Ishikawa (cell line): Measurements from ENCODE around the gene MAP4K3.

Experiments used
- CEBPB ChIP-seq: IDR thresholded peaks from 2 replicates; pipeline ENCODE4 v1.6.1; 2012
- CREB1 ChIP-seq: IDR thresholded peaks from 2 replicates; pipeline ENCODE4 v1.6.1; 2012; ENCODE audit warnings: low read depth
- EP300 ChIP-seq: IDR thresholded peaks from 2 replicates; pipeline ENCODE4 v1.6.1; 2012; ENCODE audit warnings: borderline replicate concordance
- NFIC ChIP-seq: IDR thresholded peaks from 2 replicates; pipeline ENCODE4 v1.6.1; 2012
- RAD21 ChIP-seq: IDR thresholded peaks from 2 replicates; pipeline ENCODE4 v1.6.1; 2012; ENCODE audit warnings: low read depth
- TAF1 ChIP-seq: IDR thresholded peaks from 2 replicates; pipeline ENCODE4 v1.6.1; 2012; ENCODE audit warnings: low read depth, mild to moderate bottlenecking
- TCF12 ChIP-seq: IDR thresholded peaks from 2 replicates; pipeline ENCODE4 v1.6.1; 2012; ENCODE audit warnings: low read depth
- TEAD4 ChIP-seq: IDR thresholded peaks from 2 replicates; pipeline ENCODE4 v1.6.1; 2012
- YY1 ChIP-seq: IDR thresholded peaks from 2 replicates; pipeline ENCODE4 v1.6.1; 2012; ENCODE audit warnings: low read depth
- ZBTB7A ChIP-seq: IDR thresholded peaks from 2 replicates; pipeline ENCODE4 v1.6.1; 2012; ENCODE audit warnings: low read depth
- TF ChIP-seq, protein P1 (sequence below): IDR thresholded peaks from 2 replicates; pipeline ENCODE4 v1.6.1; 2012
- TF ChIP-seq, protein P2 (sequence below): IDR thresholded peaks from 2 replicates; pipeline ENCODE4 v1.6.1; 2012; ENCODE audit warnings: low read depth, mild to moderate bottlenecking

DNA sequence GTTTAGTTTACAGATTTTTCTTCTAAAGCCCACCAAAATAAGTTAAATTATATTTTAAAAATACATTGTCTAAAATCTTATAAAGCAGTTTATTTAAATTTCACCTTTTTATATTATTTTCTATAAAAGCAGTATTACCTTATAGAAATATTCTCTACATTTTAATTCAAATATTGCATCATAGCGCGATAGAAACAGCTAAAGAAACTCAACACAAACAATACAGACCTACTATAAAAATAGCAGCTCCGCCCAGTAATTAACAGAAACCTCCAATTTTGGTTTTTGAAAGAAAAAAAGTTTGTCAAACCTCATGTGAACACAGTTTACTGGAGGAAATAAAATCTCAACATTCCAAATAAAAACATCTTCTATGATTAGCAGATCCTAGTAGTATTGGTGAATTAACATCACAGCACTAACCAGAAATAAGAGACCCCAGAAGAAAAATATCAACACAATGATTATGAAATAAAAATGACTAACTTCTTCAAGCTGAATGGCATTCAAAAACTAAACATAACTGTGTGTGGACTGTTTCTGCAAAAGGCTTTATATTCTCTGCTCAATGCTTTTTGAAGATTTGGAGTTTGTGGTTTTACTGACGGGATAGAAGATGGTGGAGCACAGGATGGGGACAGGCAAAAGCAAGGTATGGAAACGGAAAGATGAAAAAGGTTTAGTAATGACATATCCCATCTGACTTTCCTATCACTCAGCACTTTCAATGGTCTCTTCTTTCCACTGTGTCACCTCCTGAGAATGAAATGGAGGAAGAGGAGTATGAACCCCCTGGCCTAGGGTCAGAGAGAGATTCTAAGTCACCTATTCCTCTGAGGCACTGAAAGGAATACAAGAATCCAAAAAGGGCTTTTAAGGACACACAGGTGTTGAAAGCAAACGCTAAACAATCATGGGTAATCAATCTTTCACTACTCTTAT lies 17.5 kb downstream of the MAP4K3 start:
- no peak for TF ChIP-seq YY1
- no peak for TF ChIP-seq EP300
- TF ChIP-seq TAF1 = no peak
- no peak for TF ChIP-seq ZBTB7A
- no peak for TF ChIP-seq TCF12
- TF ChIP-seq, protein P1, sequence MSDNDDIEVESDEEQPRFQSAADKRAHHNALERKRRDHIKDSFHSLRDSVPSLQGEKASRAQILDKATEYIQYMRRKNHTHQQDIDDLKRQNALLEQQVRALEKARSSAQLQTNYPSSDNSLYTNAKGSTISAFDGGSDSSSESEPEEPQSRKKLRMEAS = no peak
- TF ChIP-seq CEBPB = no peak
- TF ChIP-seq, protein P2, sequence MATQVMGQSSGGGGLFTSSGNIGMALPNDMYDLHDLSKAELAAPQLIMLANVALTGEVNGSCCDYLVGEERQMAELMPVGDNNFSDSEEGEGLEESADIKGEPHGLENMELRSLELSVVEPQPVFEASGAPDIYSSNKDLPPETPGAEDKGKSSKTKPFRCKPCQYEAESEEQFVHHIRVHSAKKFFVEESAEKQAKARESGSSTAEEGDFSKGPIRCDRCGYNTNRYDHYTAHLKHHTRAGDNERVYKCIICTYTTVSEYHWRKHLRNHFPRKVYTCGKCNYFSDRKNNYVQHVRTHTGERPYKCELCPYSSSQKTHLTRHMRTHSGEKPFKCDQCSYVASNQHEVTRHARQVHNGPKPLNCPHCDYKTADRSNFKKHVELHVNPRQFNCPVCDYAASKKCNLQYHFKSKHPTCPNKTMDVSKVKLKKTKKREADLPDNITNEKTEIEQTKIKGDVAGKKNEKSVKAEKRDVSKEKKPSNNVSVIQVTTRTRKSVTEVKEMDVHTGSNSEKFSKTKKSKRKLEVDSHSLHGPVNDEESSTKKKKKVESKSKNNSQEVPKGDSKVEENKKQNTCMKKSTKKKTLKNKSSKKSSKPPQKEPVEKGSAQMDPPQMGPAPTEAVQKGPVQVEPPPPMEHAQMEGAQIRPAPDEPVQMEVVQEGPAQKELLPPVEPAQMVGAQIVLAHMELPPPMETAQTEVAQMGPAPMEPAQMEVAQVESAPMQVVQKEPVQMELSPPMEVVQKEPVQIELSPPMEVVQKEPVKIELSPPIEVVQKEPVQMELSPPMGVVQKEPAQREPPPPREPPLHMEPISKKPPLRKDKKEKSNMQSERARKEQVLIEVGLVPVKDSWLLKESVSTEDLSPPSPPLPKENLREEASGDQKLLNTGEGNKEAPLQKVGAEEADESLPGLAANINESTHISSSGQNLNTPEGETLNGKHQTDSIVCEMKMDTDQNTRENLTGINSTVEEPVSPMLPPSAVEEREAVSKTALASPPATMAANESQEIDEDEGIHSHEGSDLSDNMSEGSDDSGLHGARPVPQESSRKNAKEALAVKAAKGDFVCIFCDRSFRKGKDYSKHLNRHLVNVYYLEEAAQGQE = no peak
- no peak for TF ChIP-seq CREB1
- TF ChIP-seq RAD21 = no peak
- TF ChIP-seq TEAD4 = no peak
- TF ChIP-seq NFIC = no peak
